RWPE2 (cell line): ENCODE data around the gene RNU7-1.

Source experiments
- ATAC-seq: fragments of 200-7000 bp; cut with Tn5 transposase; 3 replicates; pipeline ENCODE4 v1.9.1; 2021; ENCODE audit warnings: low read depth
- DNase-seq: peaks from one replicate; pipeline ENCODE4 v3.0.0-alpha.2; 2020; ENCODE audit warnings: low spot score
- H3K27ac ChIP-seq: fragments of 450-650 bp; 2 replicates; pipeline ENCODE4 v1.5.1; 2017; ENCODE audit warnings: mild to moderate bottlenecking; ENCODE audit not compliant: poor library complexity, severe bottlenecking
- H3K27me3 ChIP-seq: fragments of 250-450 bp; sonication (Bioruptor Pico); 2 replicates; pipeline ENCODE4 v1.5.1; 2021; ENCODE audit warnings: mild to moderate bottlenecking, moderate library complexity; ENCODE audit not compliant: insufficient read depth, poor library complexity, severe bottlenecking
- H3K36me3 ChIP-seq: fragments of 250-450 bp; sonication (Bioruptor Pico); 2 replicates; pipeline ENCODE4 v1.5.1; 2020; ENCODE audit warnings: low read depth, mild to moderate bottlenecking, moderate library complexity
- H3K4me1 ChIP-seq: fragments of 250-450 bp; sonication (Bioruptor Pico); 2 replicates; pipeline ENCODE4 v1.5.1; 2021; ENCODE audit warnings: mild to moderate bottlenecking, moderate library complexity; ENCODE audit not compliant: insufficient read depth, poor library complexity, severe bottlenecking
- H3K4me3 ChIP-seq: fragments of 250-450 bp; sonication (Bioruptor Pico); 2 replicates; pipeline ENCODE4 v1.5.1; 2021; ENCODE audit warnings: mild to moderate bottlenecking, moderate library complexity; ENCODE audit not compliant: severe bottlenecking
- H3K9me3 ChIP-seq: fragments of 250-450 bp; sonication (Bioruptor Pico); 2 replicates; pipeline ENCODE4 v1.5.1; 2021; ENCODE audit warnings: mild to moderate bottlenecking, moderate library complexity; ENCODE audit not compliant: severe bottlenecking
- TF ChIP-seq, protein P1 (sequence below): fragments of 450-650 bp; IDR thresholded peaks from one replicate; pipeline ENCODE4 v1.5.1; 2017; ENCODE audit warnings: mild to moderate bottlenecking, moderate library complexity; ENCODE audit not compliant: poor library complexity, severe bottlenecking

Gene RNU7-1

DNA sequence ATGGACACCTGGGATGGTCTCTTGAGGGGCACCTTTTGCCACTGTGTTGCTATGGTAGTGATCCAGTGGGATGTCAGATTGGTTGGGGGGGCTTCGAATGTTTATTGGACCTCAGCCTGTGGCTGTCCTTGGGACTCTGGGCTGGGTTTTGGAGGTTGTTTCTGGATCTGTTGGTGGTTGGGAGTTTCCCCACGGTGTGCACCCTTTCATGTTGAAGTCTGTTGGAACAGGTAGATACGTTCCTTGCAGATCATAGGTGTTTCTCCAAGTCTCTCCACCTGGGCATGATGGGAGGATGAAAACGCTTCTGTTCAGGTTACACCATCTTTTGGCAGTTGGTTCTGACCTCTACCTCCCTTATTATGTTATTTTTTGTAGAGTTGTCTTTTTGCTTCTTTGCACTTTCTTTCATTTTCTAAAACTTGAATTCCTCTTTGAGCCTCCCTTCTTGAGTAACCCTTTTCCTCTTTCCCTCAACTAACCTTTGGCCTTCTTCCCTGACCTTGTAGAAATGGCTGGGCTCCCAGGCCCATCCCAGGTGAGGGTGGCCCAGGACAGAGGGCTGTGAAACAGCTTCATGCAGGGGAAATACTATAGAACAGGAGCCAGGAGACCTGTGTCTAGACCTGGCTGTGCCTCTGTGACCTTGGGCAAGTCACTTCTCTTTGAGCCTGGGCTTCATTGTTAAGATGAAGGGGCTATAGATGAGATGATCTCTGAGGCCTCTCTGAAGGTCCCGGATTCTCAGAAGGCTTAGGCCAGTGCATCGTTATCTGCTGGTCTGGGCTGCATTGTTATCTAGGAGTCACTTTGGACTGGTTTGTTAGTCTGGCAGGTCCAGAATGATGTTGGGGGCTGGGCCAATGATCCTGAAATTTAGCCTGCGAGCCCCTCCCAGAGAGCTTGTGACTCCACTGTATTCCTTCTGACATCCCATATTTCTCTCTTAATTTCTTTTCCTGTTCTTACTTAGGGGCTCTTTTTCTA lies 13.9 kb upstream of the RNU7-1 start:
- Histone ChIP-seq H3K27me3 (no peaks in the 10 kb centered on the region), H3K4me3 (peak overlapping the region; percentile 78), H3K4me1 (peaks cover 33% of the 10 kb centered on the region), H3K27ac (peak overlapping the region; percentile 94), H3K9me3 (no peaks in the 10 kb centered on the region), H3K36me3 (peaks cover 31% of the 10 kb centered on the region)
- ATAC-seq (no peak), DNase-seq (no peak)
- TF ChIP-seq, protein P1, sequence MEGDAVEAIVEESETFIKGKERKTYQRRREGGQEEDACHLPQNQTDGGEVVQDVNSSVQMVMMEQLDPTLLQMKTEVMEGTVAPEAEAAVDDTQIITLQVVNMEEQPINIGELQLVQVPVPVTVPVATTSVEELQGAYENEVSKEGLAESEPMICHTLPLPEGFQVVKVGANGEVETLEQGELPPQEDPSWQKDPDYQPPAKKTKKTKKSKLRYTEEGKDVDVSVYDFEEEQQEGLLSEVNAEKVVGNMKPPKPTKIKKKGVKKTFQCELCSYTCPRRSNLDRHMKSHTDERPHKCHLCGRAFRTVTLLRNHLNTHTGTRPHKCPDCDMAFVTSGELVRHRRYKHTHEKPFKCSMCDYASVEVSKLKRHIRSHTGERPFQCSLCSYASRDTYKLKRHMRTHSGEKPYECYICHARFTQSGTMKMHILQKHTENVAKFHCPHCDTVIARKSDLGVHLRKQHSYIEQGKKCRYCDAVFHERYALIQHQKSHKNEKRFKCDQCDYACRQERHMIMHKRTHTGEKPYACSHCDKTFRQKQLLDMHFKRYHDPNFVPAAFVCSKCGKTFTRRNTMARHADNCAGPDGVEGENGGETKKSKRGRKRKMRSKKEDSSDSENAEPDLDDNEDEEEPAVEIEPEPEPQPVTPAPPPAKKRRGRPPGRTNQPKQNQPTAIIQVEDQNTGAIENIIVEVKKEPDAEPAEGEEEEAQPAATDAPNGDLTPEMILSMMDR = no peak

GRCh38 chr12:6932766-6933165 lies 10.8 kb upstream of the RNU7-1 start:
- no peaks in the 10 kb centered on the region for H3K27me3 ChIP-seq
- peaks cover 39% of the 10 kb centered on the region for H3K36me3 ChIP-seq
- no peaks in the 10 kb centered on the region for H3K9me3 ChIP-seq
- no peak for ATAC-seq
- H3K4me1 ChIP-seq = peaks cover 10% of the 10 kb centered on the region
- TF ChIP-seq, protein P1 = no peak
- DNase-seq = no peak
- H3K27ac ChIP-seq = peak overlapping the region; percentile 38
- no peak overlapping the region for H3K4me3 ChIP-seq

DNA sequence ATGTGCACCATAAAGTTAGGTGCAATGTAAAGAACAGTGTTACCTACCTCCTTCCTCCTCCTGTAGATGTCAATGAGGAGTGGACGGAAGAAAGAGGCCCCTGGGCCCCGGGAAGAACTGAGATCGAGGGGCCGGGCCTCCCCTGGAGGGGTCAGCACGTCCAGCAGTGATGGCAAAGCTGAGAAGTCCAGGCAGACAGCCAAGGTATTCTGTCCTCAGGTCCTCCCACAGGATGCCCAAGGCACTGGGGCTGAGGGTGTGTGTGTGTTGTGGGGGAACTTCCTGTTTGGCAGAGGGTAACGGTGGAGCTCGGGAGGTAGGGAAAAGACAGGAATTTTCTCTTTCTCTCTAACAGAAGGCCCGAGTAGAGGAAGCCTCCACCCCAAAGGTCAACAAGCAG lies 9.5 kb upstream of the RNU7-1 start:
- Histone ChIP-seq H3K4me3 (no peak overlapping the region), H3K27me3 (no peaks in the 10 kb centered on the region), H3K27ac (peak overlapping the region; percentile 38), H3K9me3 (no peaks in the 10 kb centered on the region), H3K4me1 (peaks cover 10% of the 10 kb centered on the region), H3K36me3 (peaks cover 45% of the 10 kb centered on the region)
- ATAC-seq = no peak
- DNase-seq = no peak
- TF ChIP-seq, protein P1 = no peak

GRCh38 chr12:6935371-6936193 lies 8.0 kb upstream of the RNU7-1 start:
- Histone ChIP-seq H3K27me3 (no peaks in the 10 kb centered on the region), H3K4me3 (no peak overlapping the region), H3K9me3 (no peaks in the 10 kb centered on the region), H3K4me1 (peaks cover 6% of the 10 kb centered on the region), H3K36me3 (peaks cover 44% of the 10 kb centered on the region), H3K27ac (peak overlapping the region; percentile 38)
- ATAC-seq = no peak
- TF ChIP-seq, protein P1 = no peak
- DNase-seq = no peak
